Measurements from ENCODE around the gene KLHL18. TPM values are rescaled to one million over a fixed set of nuclear protein-coding genes. Genes with fewer than 3 reads are reported as not detected.

The KLHL18 gene
- total RNA-seq: 10 to 100 TPM; 22.3 to 31.6 TPM

GRCh38 chr3:47282424-47283192 is at the start of gene KLHL18, which contains the start of gene KIF9:
TSS of gene KLHL18 (plus strand) at chr3:47282944. CDS start at chr3:47282966, 22 bp downstream.
TSS of gene KIF9 (minus strand) at chr3:47282799. CDS start at chr3:47277374, 5,425 bp downstream.
- H3K4me1 ChIP-seq: peaks cover 4% of the 10 kb centered on the region
- no peaks in the 10 kb centered on the region for H3K9me3 ChIP-seq
- intact Hi-C loops (cut with DNase I): no loop called here
- no peak for TF ChIP-seq CTCF (IDR thresholded peaks at IDR 0.05)
- no peaks in the 10 kb centered on the region for H3K27me3 ChIP-seq
- H3K27ac ChIP-seq: peak within 1 kb of the TSS; percentile 90
- H3K36me3 ChIP-seq: no peaks in the 10 kb centered on the region
- H3K4me3 ChIP-seq: peak within 1 kb of the TSS; percentile 93
- peak within 1 kb of the TSS; percentile 80 to 97 for H3K9ac ChIP-seq (ENCODE audit: low read depth in 2 of 2, low read length in 2 of 2)
- peak; percentile 96 for DNase-seq

GRCh38 chr3:47238017-47238416 is 44.7 kb upstream of the KLHL18 start:
- intact Hi-C loops (cut with DNase I): no loop called here
- no peaks in the 10 kb centered on the region for H3K27me3 ChIP-seq
- DNase-seq: no peak
- no peak overlapping the region for H3K4me3 ChIP-seq
- H3K9me3 ChIP-seq: no peaks in the 10 kb centered on the region
- no peak overlapping the region for H3K9ac ChIP-seq (ENCODE audit: low read depth in 2 of 2, low read length in 2 of 2)
- no peak overlapping the region for H3K27ac ChIP-seq
- no peaks in the 10 kb centered on the region for H3K4me1 ChIP-seq
- no peaks in the 10 kb centered on the region for H3K36me3 ChIP-seq
- no peak for TF ChIP-seq CTCF (IDR thresholded peaks at IDR 0.05)

GRCh38 chr3:47239929-47240328 is 42.8 kb upstream of the KLHL18 start:
- intact Hi-C loops (cut with DNase I): no loop called here
- H3K4me1 ChIP-seq: no peaks in the 10 kb centered on the region
- no peak overlapping the region for H3K9ac ChIP-seq (ENCODE audit: low read depth in 2 of 2, low read length in 2 of 2)
- no peak overlapping the region for H3K27ac ChIP-seq
- no peaks in the 10 kb centered on the region for H3K27me3 ChIP-seq
- H3K4me3 ChIP-seq: no peak overlapping the region
- no peak for TF ChIP-seq CTCF (IDR thresholded peaks at IDR 0.05)
- H3K36me3 ChIP-seq: no peaks in the 10 kb centered on the region
- H3K9me3 ChIP-seq: no peaks in the 10 kb centered on the region
- no peak for DNase-seq

- Histone ChIP-seq H3K4me1 (no peaks in the 10 kb centered on the region), H3K9ac (ENCODE audit: low read depth in 2 of 2, low read length in 2 of 2) (no peak overlapping the region), H3K27ac (no peak overlapping the region), H3K36me3 (no peaks in the 10 kb centered on the region), H3K9me3 (no peaks in the 10 kb centered on the region), H3K4me3 (no peak overlapping the region), H3K27me3 (no peaks in the 10 kb centered on the region)
- no peak for TF ChIP-seq CTCF (IDR thresholded peaks at IDR 0.05)
- intact Hi-C loops (cut with DNase I): no loop called here
- no peak for DNase-seq
Measured at GRCh38 chr3:47243419-47244147, 39.2 kb upstream of the KLHL18 start.

GRCh38 chr3:47244531-47245100 is 38.1 kb upstream of the KLHL18 start:
- Histone ChIP-seq H3K4me1 (no peaks in the 10 kb centered on the region), H3K9me3 (no peaks in the 10 kb centered on the region), H3K27me3 (no peaks in the 10 kb centered on the region), H3K9ac (ENCODE audit: low read depth in 2 of 2, low read length in 2 of 2) (no peak overlapping the region), H3K36me3 (no peaks in the 10 kb centered on the region), H3K27ac (no peak overlapping the region), H3K4me3 (no peak overlapping the region)
- TF ChIP-seq CTCF (IDR thresholded peaks at IDR 0.05): no peak
- DNase-seq: no peak
- intact Hi-C loops (cut with DNase I): no loop called here
